Germinal center (tissue), 1 donor: Measurements from ENCODE around the gene SLC38A6.

Experiments
- DNase-seq: peaks from one replicate; pipeline ENCODE4 v3.0.0; 2012; ENCODE audit warnings: mixed read lengths, low spot score

The SLC38A6 gene

GRCh38 chr14:60977847-60978246, 3.2 kb upstream of the SLC38A6 start:
- no peak for DNase-seq

- DNase-seq: no peak
Observed at GRCh38 chr14:60981633-60982455, 799 bp downstream of the SLC38A6 start.

- DNase-seq: no peak
Observed at GRCh38 chr14:60984196-60984595, 3.2 kb downstream of the SLC38A6 start.

GRCh38 chr14:60986500-60986899, 5.5 kb downstream of the SLC38A6 start:
- DNase-seq: no peak

GRCh38 chr14:60989599-60989998, 8.6 kb downstream of the SLC38A6 start:
- DNase-seq: no peak

GRCh38 chr14:60998617-60999016, 17.6 kb downstream of the SLC38A6 start:
- no peak for DNase-seq

- DNase-seq: no peak
Observed at GRCh38 chr14:60999536-60999935, 18.5 kb downstream of the SLC38A6 start.

- DNase-seq: no peak
Observed at GRCh38 chr14:61003571-61003970, 22.5 kb downstream of the SLC38A6 start.

GRCh38 chr14:61019537-61019936, 38.5 kb downstream of the SLC38A6 start:
- DNase-seq: no peak

GRCh38 chr14:61025251-61026223, 44.5 kb downstream of the SLC38A6 start:
- peak; percentile 41 for DNase-seq

- DNase-seq: no peak
Observed at GRCh38 chr14:61026526-61026925, 45.5 kb downstream of the SLC38A6 start.

- DNase-seq: no peak
Observed at GRCh38 chr14:61031026-61031425, 50.0 kb downstream of the SLC38A6 start.

GRCh38 chr14:61033054-61033453, 52.0 kb downstream of the SLC38A6 start:
- no peak for DNase-seq

- DNase-seq: no peak
Observed at GRCh38 chr14:61033855-61034254, 52.8 kb downstream of the SLC38A6 start.

GRCh38 chr14:61034416-61035120, 53.5 kb downstream of the SLC38A6 start:
- peak; percentile 5 for DNase-seq

- no peak for DNase-seq
Observed at GRCh38 chr14:61037215-61037614, 56.2 kb downstream of the SLC38A6 start.

GRCh38 chr14:61041704-61042103, 60.7 kb downstream of the SLC38A6 start:
- DNase-seq: no peak

- no peak for DNase-seq
Observed at GRCh38 chr14:61042220-61042619, 61.2 kb downstream of the SLC38A6 start.

GRCh38 chr14:61043506-61043905, 62.5 kb downstream of the SLC38A6 start:
- DNase-seq: no peak

- no peak for DNase-seq
Observed at GRCh38 chr14:61047021-61047420, 66.0 kb downstream of the SLC38A6 start.

GRCh38 chr14:61048640-61049039, 67.6 kb downstream of the SLC38A6 start:
- DNase-seq: no peak

GRCh38 chr14:61050417-61050816, 69.4 kb downstream of the SLC38A6 start:
- DNase-seq: no peak
